Measurements from ENCODE around the gene MMAA. TPM values are rescaled to one million over a fixed set of nuclear protein-coding genes. Genes with fewer than 3 reads are reported as not detected.
"Not testable (repeated sequence)": the region's sequence is repeated elsewhere in the genome, so short reads cannot be mapped to it uniquely, and the experiment has no call there.

The MMAA gene
- total and polyA plus RNA-seq, 10 donors, result 4.5 to 9.3 (median 7.5) TPM

GRCh38 chr4:145681518-145681917 lies 62.3 kb downstream of the MMAA start:
- Histone ChIP-seq H3K4me1 (no peaks in the 10 kb centered on the region), H3K4me3 (no peak overlapping the region), H3K9me3 (peaks cover 0 to 13% (median 7%) of the 10 kb centered on the region in 8 donors), H3K27me3 (replicated peaks in 1 of 7) (no peaks in the 10 kb centered on the region), H3K36me3 (no peaks in the 10 kb centered on the region), H3K27ac (no peak overlapping the region)
- TF ChIP-seq, protein P1, sequence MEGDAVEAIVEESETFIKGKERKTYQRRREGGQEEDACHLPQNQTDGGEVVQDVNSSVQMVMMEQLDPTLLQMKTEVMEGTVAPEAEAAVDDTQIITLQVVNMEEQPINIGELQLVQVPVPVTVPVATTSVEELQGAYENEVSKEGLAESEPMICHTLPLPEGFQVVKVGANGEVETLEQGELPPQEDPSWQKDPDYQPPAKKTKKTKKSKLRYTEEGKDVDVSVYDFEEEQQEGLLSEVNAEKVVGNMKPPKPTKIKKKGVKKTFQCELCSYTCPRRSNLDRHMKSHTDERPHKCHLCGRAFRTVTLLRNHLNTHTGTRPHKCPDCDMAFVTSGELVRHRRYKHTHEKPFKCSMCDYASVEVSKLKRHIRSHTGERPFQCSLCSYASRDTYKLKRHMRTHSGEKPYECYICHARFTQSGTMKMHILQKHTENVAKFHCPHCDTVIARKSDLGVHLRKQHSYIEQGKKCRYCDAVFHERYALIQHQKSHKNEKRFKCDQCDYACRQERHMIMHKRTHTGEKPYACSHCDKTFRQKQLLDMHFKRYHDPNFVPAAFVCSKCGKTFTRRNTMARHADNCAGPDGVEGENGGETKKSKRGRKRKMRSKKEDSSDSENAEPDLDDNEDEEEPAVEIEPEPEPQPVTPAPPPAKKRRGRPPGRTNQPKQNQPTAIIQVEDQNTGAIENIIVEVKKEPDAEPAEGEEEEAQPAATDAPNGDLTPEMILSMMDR (IDR thresholded peaks at IDR 0.05 in 8 of 11, conservative IDR thresholded peaks at IDR 0.05 in 3 of 11), result no peak
- TF ChIP-seq POLR2AphosphoS5 (IDR thresholded peaks at IDR 0.05) (no peak), POLR2A (IDR thresholded peaks at IDR 0.05) (no peak)
- intact Hi-C loops (cut with DNase I; ENCODE audit: low total_unique reads), result no loop called here
- no peak for DNase-seq

DNA sequence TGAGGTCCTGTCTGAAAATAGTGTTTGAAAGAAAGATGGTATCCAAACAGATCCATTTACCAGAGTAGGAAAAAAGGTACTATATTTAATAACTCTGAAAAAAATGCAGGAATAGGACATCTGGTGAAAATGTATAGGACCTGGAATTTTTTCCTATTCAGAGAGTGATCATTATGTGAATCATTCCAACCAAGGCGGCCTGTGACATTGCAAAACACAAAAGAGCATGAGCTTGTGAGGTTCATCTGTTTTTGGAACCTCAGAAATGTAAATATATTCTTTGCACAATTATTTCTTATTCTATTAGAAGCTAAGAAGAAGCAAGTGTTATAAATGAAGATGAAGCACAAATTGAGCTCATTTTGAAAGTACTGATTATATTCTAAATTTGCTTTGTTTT lies 62.8 kb downstream of the MMAA start:
- no peak overlapping the region for H3K4me3 ChIP-seq
- WGBS, 5 donors, result 83 to 98% (median 94%) methylated on average over 1 of the region's 1 CpG
- H3K27ac ChIP-seq, result no peak overlapping the region
- DNase-seq, result no peak
- no peaks in the 10 kb centered on the region for H3K36me3 ChIP-seq
- H3K4me1 ChIP-seq, result no peaks in the 10 kb centered on the region
- intact Hi-C loops (cut with DNase I; ENCODE audit: low total_unique reads), result no loop called here
- peaks cover 0 to 12% (median 6%) of the 10 kb centered on the region in 8 donors for H3K9me3 ChIP-seq
- H3K27me3 ChIP-seq (replicated peaks in 1 of 7), result no peaks in the 10 kb centered on the region
- TF ChIP-seq POLR2A (IDR thresholded peaks at IDR 0.05) (no peak), POLR2AphosphoS5 (IDR thresholded peaks at IDR 0.05) (no peak)
- TF ChIP-seq, protein P1 (IDR thresholded peaks at IDR 0.05 in 8 of 11, conservative IDR thresholded peaks at IDR 0.05 in 3 of 11), result no peak

GRCh38 chr4:145686991-145687390 lies 67.8 kb downstream of the MMAA start:
- Histone ChIP-seq H3K27me3 (replicated peaks in 1 of 7) (no peaks in the 10 kb centered on the region), H3K4me1 (no peaks in the 10 kb centered on the region), H3K4me3 (no peak overlapping the region), H3K9me3 (no peaks in the 10 kb centered on the region), H3K27ac (no peak overlapping the region), H3K36me3 (no peaks in the 10 kb centered on the region)
- intact Hi-C loops (cut with DNase I; ENCODE audit: low total_unique reads), result no loop called here
- TF ChIP-seq POLR2AphosphoS5 (IDR thresholded peaks at IDR 0.05) (no peak), POLR2A (IDR thresholded peaks at IDR 0.05) (no peak)
- TF ChIP-seq, protein P1 (IDR thresholded peaks at IDR 0.05 in 8 of 11, conservative IDR thresholded peaks at IDR 0.05 in 3 of 11), result no peak
- 36 to 73% (median 56%) methylated on average over 2 of the region's 2 CpGs for WGBS, 5 donors
- DNase-seq, result no peak

- no peak for DNase-seq
- TF ChIP-seq POLR2AphosphoS5 (IDR thresholded peaks at IDR 0.05) (no peak), POLR2A (IDR thresholded peaks at IDR 0.05) (no peak)
- TF ChIP-seq, protein P1 (IDR thresholded peaks at IDR 0.05 in 8 of 11, conservative IDR thresholded peaks at IDR 0.05 in 3 of 11), result no peak
- WGBS, 5 donors, result 90 to 96% (median 95%) methylated on average over 3 of the region's 3 CpGs
- Histone ChIP-seq H3K9me3 (no peaks in the 10 kb centered on the region), H3K4me3 (no peak overlapping the region), H3K27me3 (replicated peaks in 1 of 7) (no peaks in the 10 kb centered on the region), H3K27ac (no peak overlapping the region), H3K4me1 (no peaks in the 10 kb centered on the region), H3K36me3 (no peaks in the 10 kb centered on the region)
- intact Hi-C loops (cut with DNase I; ENCODE audit: low total_unique reads), result no loop called here
Observed at GRCh38 chr4:145690610-145691009, 71.4 kb downstream of the MMAA start.

DNA sequence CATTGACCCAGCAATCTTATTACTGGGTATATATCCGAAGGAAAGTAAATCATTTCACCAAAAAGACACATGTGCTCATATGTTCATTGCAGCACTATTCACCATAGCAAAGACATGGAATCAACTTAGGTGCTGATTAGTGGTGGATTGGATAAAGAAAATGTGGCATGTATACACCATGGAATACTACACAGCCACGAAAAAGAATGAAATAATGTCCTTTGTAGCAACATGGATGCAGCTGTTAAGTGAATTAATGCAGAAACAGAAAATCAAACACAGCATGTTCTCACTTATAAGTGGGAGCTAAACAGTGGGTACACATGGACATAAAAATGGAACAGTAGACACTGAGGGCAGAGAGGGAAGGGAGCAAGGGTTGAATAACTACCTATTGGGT lies 72.2 kb downstream of the MMAA start:
- 78 to 91% (median 88%) methylated on average over 2 of the region's 2 CpGs for WGBS, 5 donors
- H3K27me3 ChIP-seq (replicated peaks in 1 of 7); H3K9me3 ChIP-seq; H3K36me3 ChIP-seq; intact Hi-C loops (cut with DNase I; ENCODE audit: low total_unique reads); DNase-seq; H3K4me3 ChIP-seq; H3K4me1 ChIP-seq; H3K27ac ChIP-seq: not testable (repeated sequence)
